HTR-8/SVneo (cell line): ENCODE measurements around the gene DAND5.
"Not testable (repeated sequence)": the region's sequence is repeated elsewhere in the genome, so short reads cannot be mapped to it uniquely, and the experiment has no call there.

Experiments
- DNase-seq: peaks from one replicate; pipeline ENCODE4 v3.0.0; 2011; ENCODE audit warnings: low spot score, mixed read lengths; ENCODE audit not compliant: insufficient read length
- FAIRE-seq: peaks from 2 replicates; lab custom pipeline; 2011; peaks lifted over from hg19 to GRCh38; lab: Jason Lieb, UNC

The DAND5 gene

GRCh38 chr19:12959481-12959880, 9.9 kb upstream of the DAND5 start:
- FAIRE-seq (no peak), DNase-seq (no peak)

GRCh38 chr19:12965017-12965811, 4.2 kb upstream of the DAND5 start:
- peak; percentile 76 for FAIRE-seq

GRCh38 chr19:12965812-12966135, 3.6 kb upstream of the DAND5 start:
- FAIRE-seq (no peak), DNase-seq (no peak)

More at GRCh38 chr19:12965017-12965811, 4.2 kb upstream of the DAND5 start:
- DNase-seq = peak; percentile 85

GRCh38 chr19:12967907-12968306, 1.5 kb upstream of the DAND5 start:
- FAIRE-seq (no peak), DNase-seq (no peak)

GRCh38 chr19:12970070-12970820, 869 bp downstream of the DAND5 start:
- no peak for FAIRE-seq
- DNase-seq = no peak

- DNase-seq (no peak), FAIRE-seq (no peak)
These were observed 3.9 kb downstream of the DAND5 start for GRCh38 chr19:12973236-12973635.

GRCh38 chr19:12974301-12975220, 5.2 kb downstream of the DAND5 start:
- DNase-seq = no peak
- no peak for FAIRE-seq

GRCh38 chr19:12975221-12975741, 5.9 kb downstream of the DAND5 start:
- FAIRE-seq = no peak
- DNase-seq = no peak

GRCh38 chr19:12976109-12976508, 6.7 kb downstream of the DAND5 start:
- DNase-seq, FAIRE-seq: not testable (repeated sequence)

- FAIRE-seq (no peak), DNase-seq (no peak)
These were observed 10.6 kb downstream of the DAND5 start for GRCh38 chr19:12979974-12980373.

GRCh38 chr19:12982648-12983047, 13.3 kb downstream of the DAND5 start:
- DNase-seq (no peak), FAIRE-seq (no peak)

- no peak for DNase-seq
- FAIRE-seq = no peak
These were observed 13.7 kb downstream of the DAND5 start for GRCh38 chr19:12983091-12983490.

- DNase-seq = peak; percentile 82
- FAIRE-seq = peak; percentile 92
These were observed 14.3 kb downstream of the DAND5 start for GRCh38 chr19:12983542-12984142.

GRCh38 chr19:12984143-12984627, 14.8 kb downstream of the DAND5 start:
- peak; percentile 96 for FAIRE-seq

GRCh38 chr19:12984683-12985048, 15.3 kb downstream of the DAND5 start:
- no peak for FAIRE-seq

More at GRCh38 chr19:12984143-12984627, 14.8 kb downstream of the DAND5 start:
- no peak for DNase-seq

GRCh38 chr19:12985049-12985776, 15.8 kb downstream of the DAND5 start:
- DNase-seq = no peak
- peak; percentile 91 for FAIRE-seq

More at GRCh38 chr19:12984683-12985048, 15.3 kb downstream of the DAND5 start:
- no peak for DNase-seq

- DNase-seq (no peak), FAIRE-seq (no peak)
These were observed 17.4 kb downstream of the DAND5 start for GRCh38 chr19:12986726-12987125.

GRCh38 chr19:12987190-12987589, 17.8 kb downstream of the DAND5 start:
- FAIRE-seq (no peak), DNase-seq (no peak)

- no peak for DNase-seq
- FAIRE-seq = peak; percentile 51
These were observed 18.4 kb downstream of the DAND5 start for GRCh38 chr19:12987781-12988180.
